Activated T-cell treated with anti-CD3 and anti-CD28 coated beads for 4 hours (primary cell): ENCODE measurements around the gene TSPAN4.

Source experiments
- DNase-seq: peaks from one replicate; pipeline ENCODE4 v3.0.0-alpha.2; 2020

The TSPAN4 gene

DNA sequence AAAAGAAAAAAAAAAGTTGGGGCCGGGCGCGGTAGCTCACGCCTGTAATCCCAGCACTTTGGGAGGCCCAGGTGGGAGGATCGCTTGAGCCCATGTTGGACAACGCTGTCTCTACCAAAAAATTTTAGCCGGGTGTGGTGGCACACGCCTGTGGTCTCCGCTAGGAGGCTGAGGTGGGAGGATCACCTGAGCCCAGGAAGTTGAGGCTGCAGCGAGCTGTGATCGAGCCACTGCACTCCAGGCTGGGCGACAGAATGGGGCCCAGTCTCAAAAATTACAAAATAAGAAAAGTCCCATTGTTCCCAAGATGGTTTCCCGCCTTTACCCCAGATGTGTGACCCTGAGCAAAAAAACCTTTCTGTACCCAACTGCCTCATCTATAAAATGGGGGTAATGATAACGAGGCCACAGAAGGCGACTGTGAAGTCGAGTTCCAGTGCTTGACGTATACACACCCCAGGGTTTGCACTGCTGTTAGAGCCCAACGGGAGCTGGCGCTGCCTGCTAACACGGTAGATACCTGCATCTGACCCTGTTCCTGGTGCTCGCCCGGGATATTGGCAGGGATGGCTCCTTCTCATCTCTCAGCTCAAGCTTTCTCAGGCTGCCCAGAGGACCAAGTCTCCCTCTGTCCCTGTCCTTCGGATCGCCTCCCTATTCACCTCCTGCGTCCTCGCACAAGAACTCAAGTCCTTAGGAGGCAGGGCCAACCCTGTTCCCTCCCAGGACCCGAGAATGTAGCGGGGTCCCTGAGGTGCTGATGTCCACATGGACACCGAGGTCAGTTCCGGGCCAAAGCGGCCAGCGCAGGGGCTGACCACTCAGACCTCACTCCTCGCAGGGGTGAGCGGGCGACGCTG is 34.0 kb upstream of the TSPAN4 start:
- DNase-seq: no peak

DNA sequence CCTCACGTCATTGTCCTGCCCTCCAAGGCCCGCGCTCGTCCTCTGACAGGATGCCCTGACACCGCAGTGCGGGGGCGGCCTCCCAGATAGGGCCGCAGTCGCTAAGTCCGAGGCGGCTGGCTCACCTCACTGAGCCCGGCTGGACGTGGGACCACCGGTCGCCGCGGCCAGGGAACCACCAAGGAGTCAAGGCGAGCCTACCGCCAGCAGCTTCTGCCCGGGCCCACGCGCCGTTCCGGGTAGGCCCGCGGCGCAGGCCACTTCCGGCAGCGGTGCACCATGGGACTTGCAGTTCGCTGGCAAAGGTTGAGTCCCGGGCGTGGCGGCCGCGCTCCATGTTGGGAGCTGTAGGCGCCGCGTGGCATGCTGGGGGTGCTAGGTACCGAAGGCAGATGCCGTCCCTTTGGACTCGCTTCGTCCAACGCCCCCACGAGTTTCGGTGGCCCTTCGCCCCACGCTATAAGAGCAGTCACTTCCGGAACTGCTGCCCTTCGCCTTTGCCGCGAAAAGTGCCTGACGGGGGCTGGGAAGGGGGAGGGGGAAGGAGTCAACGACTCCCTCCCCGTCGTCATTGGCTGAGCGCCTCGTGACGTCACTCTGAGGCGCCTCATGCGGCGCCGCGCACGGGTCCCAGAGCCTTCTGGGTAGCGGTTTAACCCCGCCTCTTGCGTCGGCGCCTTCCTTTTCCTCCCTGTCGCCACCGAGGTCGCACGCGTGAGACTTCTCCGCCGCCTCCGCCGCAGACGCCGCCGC is 33.2 kb upstream of the TSPAN4 start, which contains the start of gene RPLP2:
Gene RPLP2 (plus strand): TSS at position 681 of the 753 bp plus-strand sequence. CDS start 268 bp downstream, outside the sequence.
- peak; percentile 99 for DNase-seq

DNA sequence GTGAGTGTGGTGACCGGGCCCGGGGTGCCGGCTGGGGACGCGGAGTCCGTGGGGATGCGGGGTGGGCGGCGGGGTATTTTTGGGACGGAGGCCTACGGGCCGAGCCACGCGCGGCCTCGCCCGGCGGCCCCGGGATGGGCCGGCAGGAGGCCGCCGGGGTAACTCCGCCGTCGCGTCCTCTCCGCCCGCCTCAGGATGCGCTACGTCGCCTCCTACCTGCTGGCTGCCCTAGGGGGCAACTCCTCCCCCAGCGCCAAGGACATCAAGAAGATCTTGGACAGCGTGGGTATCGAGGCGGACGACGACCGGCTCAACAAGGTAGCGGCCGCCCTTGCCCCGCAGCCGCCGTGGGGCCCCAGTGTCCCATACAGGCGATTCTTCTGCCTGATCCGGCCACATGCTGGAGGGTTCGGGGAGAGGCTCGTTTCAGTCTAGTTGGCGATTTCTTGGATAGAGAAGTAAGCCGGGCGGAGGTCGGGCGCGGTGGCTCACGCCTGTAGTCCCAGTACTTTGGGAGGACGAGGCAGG is 32.5 kb upstream of the TSPAN4 start:
- DNase-seq: no peak

DNA sequence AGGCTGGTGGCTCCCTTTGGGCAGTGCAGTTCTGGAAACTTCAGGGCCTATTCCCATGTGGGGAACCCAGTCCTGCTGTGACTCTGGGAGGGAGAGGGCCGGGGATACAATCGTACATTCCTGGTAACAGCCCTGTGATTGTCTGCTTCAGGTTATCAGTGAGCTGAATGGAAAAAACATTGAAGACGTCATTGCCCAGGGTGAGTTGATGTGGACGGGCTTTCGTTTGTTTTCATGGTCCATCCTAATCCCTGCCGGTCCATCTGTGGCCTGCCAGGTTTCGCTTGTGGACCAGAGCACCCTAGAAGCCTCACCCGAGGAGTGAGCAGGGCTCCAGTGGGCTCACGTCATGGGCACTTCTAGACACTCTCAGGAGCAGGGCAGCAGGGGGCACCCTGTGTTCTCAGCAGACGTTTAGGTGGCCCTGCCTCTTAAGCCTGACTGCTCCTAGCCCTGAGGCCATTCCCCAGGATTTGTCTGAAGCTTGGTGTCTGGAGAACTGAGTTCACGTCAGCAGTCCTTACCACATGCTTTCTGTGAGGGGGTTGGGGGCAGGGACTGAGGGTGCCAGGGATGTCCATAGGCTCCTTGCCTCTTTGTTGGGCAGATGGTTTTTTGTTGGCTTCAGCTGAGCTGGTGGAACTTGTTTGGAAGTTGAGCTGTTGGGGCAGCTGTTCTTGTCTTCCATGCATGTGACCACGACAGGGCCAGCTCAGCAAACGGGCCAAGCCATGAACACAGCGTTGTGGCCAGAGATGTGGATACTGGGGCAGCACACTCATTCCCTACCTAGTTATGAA is 31.0 kb upstream of the TSPAN4 start:
- no peak for DNase-seq

DNA sequence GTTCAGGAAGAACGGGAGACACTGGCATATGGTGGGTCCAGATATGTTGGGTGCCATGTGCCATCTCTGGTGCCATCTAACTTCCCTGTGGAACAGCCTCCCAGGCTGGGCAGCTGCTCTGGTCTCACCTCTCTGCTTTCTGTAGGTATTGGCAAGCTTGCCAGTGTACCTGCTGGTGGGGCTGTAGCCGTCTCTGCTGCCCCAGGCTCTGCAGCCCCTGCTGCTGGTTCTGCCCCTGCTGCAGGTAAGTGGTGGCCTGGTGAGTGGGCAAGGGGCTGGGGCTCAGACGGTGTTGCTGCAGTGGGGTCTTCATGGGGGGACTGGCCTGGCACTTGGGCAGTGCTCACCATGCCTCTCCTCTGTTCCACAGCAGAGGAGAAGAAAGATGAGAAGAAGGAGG is 30.3 kb upstream of the TSPAN4 start:
- DNase-seq: no peak

DNA sequence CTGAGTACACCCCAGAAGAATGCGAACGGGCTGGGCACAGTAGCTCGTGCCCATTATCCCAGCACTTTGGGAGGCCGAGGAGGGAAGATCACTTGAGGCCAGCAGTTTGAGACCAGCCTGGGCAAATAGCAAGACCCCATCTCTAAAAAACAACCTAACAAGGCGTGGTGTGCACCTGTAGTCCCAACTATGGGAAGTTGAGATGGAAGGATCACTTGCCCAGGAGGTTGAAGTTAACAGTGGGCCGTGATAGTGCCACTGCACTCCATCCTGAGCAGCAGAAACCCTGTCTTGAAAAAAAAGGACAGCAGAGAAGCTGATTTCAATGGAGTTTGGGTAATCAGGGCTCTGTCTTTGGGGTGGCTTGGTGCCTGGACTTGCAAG is 29.6 kb upstream of the TSPAN4 start:
- no peak for DNase-seq

GRCh38 chr11:813456-814096 is 29.1 kb upstream of the TSPAN4 start:
- no peak for DNase-seq

DNA sequence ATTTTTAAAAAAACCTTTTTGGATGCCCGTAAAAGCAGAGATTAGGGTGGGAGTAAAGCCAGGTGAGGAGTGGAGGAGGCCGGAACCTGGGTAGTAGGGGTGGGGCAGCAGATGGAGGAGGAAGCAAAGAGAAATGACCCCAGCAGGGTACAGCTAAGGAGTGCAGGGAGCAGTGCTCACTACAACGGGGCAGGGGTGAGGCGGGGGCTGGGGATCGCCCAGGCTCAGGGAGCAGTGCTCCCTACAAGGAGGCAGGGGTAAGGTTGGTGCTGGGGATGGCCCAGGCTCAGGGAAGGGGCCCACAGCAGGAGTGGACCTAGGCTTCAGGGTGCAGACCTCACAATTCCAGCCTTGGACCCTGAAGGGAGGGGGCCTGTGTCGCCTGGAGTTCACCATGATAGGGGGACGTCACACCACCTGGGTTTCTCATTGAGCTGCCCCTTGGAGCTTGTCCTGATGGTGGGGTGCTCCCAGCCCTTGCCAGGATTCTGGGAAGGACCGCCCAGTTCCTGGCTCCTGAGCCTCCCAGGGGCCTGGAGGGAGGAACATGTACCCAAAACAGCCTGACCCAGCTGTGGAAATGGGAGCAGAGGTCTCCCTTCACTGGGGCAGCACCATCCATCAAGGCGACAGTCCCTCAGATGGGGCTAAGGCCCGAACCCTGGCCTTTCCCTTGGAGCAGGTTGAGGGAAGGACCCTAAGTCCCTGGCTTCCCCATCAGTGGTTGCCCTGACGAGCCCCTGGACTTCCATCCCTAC is 26.8 kb upstream of the TSPAN4 start:
- no peak for DNase-seq

DNA sequence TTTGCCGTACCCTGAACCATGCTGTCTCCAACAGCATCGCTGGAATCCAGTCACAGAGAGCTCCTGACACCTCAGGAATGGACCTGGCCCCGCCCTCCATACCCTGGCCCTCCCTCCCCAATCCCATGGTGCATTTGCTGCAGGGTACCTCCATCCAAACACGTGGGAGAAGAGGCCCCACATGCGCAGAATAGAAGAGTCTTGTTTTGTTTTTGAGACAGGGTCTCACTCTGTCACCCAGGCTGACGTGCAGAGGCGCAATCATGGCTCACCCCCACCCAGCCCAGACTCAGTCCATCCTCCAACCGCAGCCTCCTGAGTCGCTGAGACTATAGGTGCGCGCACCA is 26.2 kb upstream of the TSPAN4 start:
- DNase-seq: no peak

DNA sequence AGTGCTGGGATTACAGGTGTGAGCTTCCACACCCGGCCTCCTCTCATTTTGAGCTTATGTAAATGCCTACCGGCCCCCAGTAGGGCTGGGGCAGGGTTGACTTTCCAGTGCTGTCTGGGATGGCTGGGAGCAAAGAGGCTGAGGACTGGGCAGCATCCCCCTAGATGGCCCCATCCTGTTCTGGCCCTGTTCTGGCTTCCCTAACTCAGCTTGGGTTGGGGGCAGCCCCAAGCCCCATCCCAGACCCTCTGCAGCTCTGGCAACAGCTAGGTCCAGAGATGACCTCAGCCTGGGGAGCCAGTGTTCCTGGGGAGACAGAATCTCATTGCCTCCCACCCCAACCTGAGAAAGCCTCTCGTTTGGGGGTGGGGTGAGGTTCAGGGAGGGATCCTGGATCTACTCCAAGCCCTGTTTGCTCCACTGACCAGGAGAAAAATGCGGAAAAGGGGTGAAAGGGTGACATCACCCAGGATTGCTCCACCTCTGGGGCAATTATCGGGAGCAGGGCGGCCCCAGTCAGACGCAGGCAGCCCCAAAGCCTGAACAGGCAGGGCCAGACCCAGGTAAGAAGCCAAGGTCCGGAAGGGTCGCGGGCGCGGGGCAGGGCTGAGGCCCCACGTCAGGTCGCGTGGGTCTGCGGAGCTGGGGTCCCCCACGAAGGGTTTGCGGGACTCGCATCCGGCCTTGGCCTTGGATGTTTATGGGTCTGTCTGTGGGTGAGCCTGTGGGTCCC is 24.1 kb upstream of the TSPAN4 start, which contains the start of gene PNPLA2:
Gene PNPLA2 (plus strand): TSS at position 519 of the 733 bp plus-strand sequence. CDS start 805 bp downstream, outside the sequence.
- no peak for DNase-seq

DNA sequence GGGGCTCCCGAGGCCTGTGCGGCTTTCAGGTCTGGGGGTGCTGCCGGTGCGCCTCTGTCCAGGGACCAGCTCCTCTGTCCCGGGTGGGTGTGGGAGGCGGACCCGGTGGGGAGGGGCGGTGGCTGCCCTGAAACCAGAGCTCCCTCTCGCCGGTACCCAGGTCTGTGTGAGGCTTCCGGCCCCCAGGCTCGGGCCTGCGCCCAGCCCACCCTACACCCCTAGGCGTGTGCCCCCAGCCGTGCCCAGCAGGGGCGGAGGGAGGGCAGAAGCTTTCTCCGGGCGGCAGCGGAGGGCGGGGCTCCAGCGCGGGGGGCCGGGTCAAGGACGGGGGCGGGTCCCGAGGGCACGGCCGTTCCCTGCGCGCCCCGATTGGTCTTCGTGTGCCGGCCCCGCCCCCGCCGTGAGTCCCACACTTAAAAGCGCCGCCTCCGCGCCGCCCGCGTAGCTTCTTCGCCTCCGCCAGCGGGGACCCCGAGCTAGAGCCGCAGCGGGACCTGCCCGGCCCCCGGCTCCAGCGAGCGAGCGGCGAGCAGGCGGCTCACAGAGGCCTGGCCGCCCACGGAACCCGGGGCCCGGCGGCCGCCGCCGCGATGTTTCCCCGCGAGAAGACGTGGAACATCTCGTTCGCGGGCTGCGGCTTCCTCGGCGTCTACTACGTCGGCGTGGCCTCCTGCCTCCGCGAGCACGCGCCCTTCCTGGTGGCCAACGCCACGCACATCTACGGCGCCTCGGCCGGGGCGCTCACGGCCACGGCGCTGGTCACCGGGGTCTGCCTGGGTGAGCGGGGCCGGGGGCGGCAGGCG is 23.3 kb upstream of the TSPAN4 start:
- DNase-seq: peak; percentile 91

- DNase-seq: peak; percentile 85
Observed at GRCh38 chr11:819943-820649, 22.6 kb upstream of the TSPAN4 start.

GRCh38 chr11:820655-821511 is 21.8 kb upstream of the TSPAN4 start:
- no peak for DNase-seq

- no peak for DNase-seq
Observed at GRCh38 chr11:821512-822371, 20.9 kb upstream of the TSPAN4 start.

DNA sequence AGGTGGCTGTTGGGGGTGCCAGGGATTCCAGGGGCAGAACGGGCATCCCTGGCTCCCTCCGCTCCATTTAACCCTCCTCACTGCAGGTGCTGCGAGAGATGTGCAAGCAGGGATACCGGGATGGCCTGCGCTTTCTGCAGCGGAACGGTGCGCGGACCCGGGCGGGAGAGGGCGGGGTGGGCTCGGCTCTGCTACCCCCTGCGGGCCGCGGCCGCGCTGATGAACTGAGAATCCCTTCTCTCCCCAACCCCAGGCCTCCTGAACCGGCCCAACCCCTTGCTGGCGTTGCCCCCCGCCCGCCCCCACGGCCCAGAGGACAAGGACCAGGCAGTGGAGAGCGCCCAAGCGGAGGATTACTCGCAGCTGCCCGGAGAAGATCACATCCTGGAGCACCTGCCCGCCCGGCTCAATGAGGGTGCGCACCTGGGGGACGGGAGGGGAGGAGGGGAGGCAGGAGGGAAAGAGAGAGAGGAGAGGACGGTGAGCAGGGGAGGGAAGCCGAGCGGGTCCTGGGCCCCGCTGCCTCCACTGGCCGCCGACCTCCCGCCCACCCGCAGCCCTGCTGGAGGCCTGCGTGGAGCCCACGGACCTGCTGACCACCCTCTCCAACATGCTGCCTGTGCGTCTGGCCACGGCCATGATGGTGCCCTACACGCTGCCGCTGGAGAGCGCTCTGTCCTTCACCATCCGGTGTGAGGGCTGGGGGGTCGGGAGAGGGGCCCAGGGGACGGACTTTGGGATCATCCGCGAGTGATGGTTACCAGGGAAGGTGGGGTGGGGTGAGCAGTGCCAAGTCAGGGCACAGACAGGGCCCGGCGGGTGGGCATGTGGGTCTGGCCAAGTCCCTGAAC is 19.0 kb upstream of the TSPAN4 start:
- no peak for DNase-seq

DNA sequence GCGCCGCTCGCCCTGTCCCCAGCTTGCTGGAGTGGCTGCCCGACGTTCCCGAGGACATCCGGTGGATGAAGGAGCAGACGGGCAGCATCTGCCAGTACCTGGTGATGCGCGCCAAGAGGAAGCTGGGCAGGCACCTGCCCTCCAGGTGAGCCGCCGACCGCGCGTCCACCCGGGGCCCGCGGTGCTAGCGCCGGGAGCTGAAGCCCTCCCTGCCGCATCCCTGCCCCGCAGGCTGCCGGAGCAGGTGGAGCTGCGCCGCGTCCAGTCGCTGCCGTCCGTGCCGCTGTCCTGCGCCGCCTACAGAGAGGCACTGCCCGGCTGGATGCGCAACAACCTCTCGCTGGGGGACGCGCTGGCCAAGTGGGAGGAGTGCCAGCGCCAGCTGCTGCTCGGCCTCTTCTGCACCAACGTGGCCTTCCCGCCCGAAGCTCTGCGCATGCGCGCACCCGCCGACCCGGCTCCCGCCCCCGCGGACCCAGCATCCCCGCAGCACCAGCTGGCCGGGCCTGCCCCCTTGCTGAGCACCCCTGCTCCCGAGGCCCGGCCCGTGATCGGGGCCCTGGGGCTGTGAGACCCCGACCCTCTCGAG is 18.3 kb upstream of the TSPAN4 start:
- DNase-seq: no peak
